ENCODE data around the gene FNDC1.

DNA sequence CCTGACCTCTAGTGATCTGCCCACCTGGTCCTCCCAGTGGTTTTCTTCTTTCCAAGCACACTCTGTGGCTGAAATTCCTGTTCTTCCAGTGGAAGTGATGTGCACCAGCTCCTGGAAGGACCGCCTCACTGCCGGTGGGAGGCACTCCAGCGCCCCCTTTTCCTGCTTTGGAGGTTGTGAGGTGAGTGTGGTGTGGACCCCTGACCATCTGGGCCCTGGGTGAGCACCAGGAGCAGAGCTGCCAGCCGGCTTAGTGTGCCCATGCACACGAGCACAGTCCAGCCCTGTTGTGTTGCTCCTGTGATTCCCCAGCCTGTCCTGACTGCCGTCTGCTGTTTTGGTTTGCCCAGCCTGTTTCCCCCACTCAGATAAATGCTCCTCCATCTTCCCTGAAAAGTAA is 134.6 kb downstream of the FNDC1 start:
- TF ChIP-seq, protein P1, sequence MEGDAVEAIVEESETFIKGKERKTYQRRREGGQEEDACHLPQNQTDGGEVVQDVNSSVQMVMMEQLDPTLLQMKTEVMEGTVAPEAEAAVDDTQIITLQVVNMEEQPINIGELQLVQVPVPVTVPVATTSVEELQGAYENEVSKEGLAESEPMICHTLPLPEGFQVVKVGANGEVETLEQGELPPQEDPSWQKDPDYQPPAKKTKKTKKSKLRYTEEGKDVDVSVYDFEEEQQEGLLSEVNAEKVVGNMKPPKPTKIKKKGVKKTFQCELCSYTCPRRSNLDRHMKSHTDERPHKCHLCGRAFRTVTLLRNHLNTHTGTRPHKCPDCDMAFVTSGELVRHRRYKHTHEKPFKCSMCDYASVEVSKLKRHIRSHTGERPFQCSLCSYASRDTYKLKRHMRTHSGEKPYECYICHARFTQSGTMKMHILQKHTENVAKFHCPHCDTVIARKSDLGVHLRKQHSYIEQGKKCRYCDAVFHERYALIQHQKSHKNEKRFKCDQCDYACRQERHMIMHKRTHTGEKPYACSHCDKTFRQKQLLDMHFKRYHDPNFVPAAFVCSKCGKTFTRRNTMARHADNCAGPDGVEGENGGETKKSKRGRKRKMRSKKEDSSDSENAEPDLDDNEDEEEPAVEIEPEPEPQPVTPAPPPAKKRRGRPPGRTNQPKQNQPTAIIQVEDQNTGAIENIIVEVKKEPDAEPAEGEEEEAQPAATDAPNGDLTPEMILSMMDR (IDR thresholded peaks at IDR 0.05): no peak
- TF ChIP-seq EZH2 (IDR thresholded peaks at IDR 0.05): no peak

Measured in neural progenitor cell (in vitro differentiated cells).